ENCODE data around the gene TRIM7. TPM values are rescaled to one million over a fixed set of nuclear protein-coding genes. Genes with fewer than 3 reads are reported as not detected.

Gene TRIM7
- total RNA-seq, 1 experiment from 2014 or later = 28.1 TPM

GRCh38 chr5:181237729-181238385 lies 32.9 kb upstream of the TRIM7 start:
- Histone ChIP-seq H3K27me3 (ENCODE audit: low read length) (no peaks in the 10 kb centered on the region), H3K4me3 (ENCODE audit: low read length) (no peak overlapping the region), H3K4me1 (ENCODE audit: insufficient read depth, low read length) (peaks cover 14% of the 10 kb centered on the region), H2AFZ (ENCODE audit: low read length) (no peak overlapping the region), H3K27ac (ENCODE audit: low read length) (no peak overlapping the region), H3K9ac (ENCODE audit: low read length) (no peak overlapping the region), H3F3A (ENCODE audit: low read length, unreplicated experiment) (peaks cover 25% of the 10 kb centered on the region), H3K79me2 (ENCODE audit: low read length) (peaks cover 41% of the 10 kb centered on the region), H4K20me1 (ENCODE audit: low read length) (peaks cover 65% of the 10 kb centered on the region), H3K36me3 (ENCODE audit: low read depth, low read length) (peaks cover 72% of the 10 kb centered on the region), H3K9me2 (replicated peaks; ENCODE audit: low read length) (no peaks in the 10 kb centered on the region), H3K9me3 (ENCODE audit: low read length) (no peaks in the 10 kb centered on the region), H3K4me2 (ENCODE audit: low read length) (no peak overlapping the region)
- intact Hi-C loops (cut with micrococcal nuclease) = no loop called here
- TF ChIP-seq EZH2phosphoT487 (IDR thresholded peaks at IDR 0.05; ENCODE audit: borderline replicate concordance, low read length) (no peak), CTCF (conservative IDR thresholded peaks at IDR 0.05; ENCODE audit: low read depth, low read length) (no peak), EZH2 (IDR thresholded peaks at IDR 0.05; ENCODE audit: low read length, unreplicated experiment) (no peak)
- ATAC-seq = no peak
- CTCF ChIA-PET = no interaction called here
- POLR2A ChIA-PET (ENCODE audit: unreplicated experiment) = interaction anchor here (0.6 kb wide), 1 partner anchor 23 kb away, joined by 3 read pairs; no protein-coding TSS in a partner anchor
- BruUV-seq (replicated peaks) = no TSS peak
- DNase-seq = no peak

DNA sequence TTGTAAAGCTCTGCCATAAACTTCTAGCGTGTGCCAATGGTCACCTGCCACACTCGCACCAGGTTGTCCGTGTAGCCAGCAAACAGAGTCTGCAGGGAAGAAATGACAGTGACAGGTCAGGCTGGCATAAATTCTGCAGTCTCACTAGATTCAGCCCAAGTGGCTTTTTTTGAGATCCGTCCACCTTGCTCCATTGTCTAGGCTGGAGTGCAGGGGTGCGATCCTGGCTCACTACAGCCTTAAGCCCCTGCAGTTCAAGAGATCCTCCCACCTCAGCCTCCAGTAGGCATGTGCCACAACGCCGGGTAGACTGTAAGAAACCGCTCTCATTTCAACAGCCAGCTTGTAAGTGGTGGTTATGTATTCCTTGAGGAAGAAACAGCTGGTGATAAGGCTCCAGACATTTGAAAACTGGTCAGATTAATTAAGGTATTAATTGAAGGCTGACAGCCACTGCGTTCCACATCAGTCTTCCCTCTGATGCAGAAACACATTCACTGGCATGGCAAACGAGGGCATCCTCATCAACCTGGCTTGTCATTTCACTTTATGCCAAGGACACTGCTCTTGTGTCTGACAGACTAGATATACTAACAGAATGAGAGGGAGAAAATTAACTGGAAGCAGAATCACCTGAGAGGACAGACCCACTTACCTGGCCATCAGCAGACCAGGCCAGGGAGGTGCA lies 32.1 kb upstream of the TRIM7 start:
- H3K4me3 ChIP-seq (ENCODE audit: low read length) = no peak overlapping the region
- peaks cover 13% of the 10 kb centered on the region for H3K4me1 ChIP-seq (ENCODE audit: insufficient read depth, low read length)
- no peak overlapping the region for H3K27ac ChIP-seq (ENCODE audit: low read length)
- no peak for TF ChIP-seq EZH2phosphoT487 (IDR thresholded peaks at IDR 0.05; ENCODE audit: borderline replicate concordance, low read length)
- TF ChIP-seq CTCF (conservative IDR thresholded peaks at IDR 0.05; ENCODE audit: low read depth, low read length) = no peak
- no peak for TF ChIP-seq EZH2 (IDR thresholded peaks at IDR 0.05; ENCODE audit: low read length, unreplicated experiment)
- peaks cover 24% of the 10 kb centered on the region for H3F3A ChIP-seq (ENCODE audit: low read length, unreplicated experiment)
- intact Hi-C loops (cut with micrococcal nuclease) = no loop called here
- ChIA-PET POLR2A (ENCODE audit: unreplicated experiment) (no interaction called here), CTCF (no interaction called here)
- H2AFZ ChIP-seq (ENCODE audit: low read length) = no peak overlapping the region
- no peak for DNase-seq
- no peak overlapping the region for H3K9ac ChIP-seq (ENCODE audit: low read length)
- H3K79me2 ChIP-seq (ENCODE audit: low read length) = peaks cover 34% of the 10 kb centered on the region
- H4K20me1 ChIP-seq (ENCODE audit: low read length) = peaks cover 57% of the 10 kb centered on the region
- H3K4me2 ChIP-seq (ENCODE audit: low read length) = no peak overlapping the region
- H3K9me3 ChIP-seq (ENCODE audit: low read length) = no peaks in the 10 kb centered on the region
- H3K27me3 ChIP-seq (ENCODE audit: low read length) = no peaks in the 10 kb centered on the region
- H3K9me2 ChIP-seq (replicated peaks; ENCODE audit: low read length) = no peaks in the 10 kb centered on the region
- H3K36me3 ChIP-seq (ENCODE audit: low read depth, low read length) = peaks cover 65% of the 10 kb centered on the region
- no TSS peak for BruUV-seq (replicated peaks)
- ATAC-seq = no peak

DNA sequence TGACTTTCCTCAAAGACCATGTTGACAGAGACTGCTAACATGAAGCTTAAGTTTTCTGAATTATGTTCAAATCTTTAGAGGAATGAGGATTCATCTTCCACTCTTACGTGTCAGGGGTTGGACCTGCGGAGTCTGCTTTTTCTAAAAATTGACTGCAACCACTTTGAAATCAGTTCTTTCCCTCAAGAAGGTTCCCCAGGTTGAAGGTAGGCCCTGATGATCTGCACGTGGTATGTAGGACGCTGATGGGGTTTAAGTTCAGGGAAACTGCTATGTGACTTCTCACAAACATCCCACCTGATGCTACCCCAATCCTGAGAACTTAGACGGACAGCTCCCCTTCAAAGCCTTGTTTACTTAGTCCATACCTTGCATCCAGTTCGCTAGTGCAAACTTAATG lies 31.5 kb upstream of the TRIM7 start:
- POLR2A ChIA-PET (ENCODE audit: unreplicated experiment) = no interaction called here
- H3F3A ChIP-seq (ENCODE audit: low read length, unreplicated experiment) = peaks cover 20% of the 10 kb centered on the region
- no peak overlapping the region for H3K27ac ChIP-seq (ENCODE audit: low read length)
- CTCF ChIA-PET = no interaction called here
- no peaks in the 10 kb centered on the region for H3K9me2 ChIP-seq (replicated peaks; ENCODE audit: low read length)
- peaks cover 7% of the 10 kb centered on the region for H3K4me1 ChIP-seq (ENCODE audit: insufficient read depth, low read length)
- H3K27me3 ChIP-seq (ENCODE audit: low read length) = no peaks in the 10 kb centered on the region
- H3K36me3 ChIP-seq (ENCODE audit: low read depth, low read length) = peaks cover 58% of the 10 kb centered on the region
- intact Hi-C loops (cut with micrococcal nuclease) = no loop called here
- H2AFZ ChIP-seq (ENCODE audit: low read length) = no peak overlapping the region
- peaks cover 51% of the 10 kb centered on the region for H4K20me1 ChIP-seq (ENCODE audit: low read length)
- ATAC-seq (no peak), DNase-seq (no peak)
- no peak for TF ChIP-seq CTCF (conservative IDR thresholded peaks at IDR 0.05; ENCODE audit: low read depth, low read length)
- TF ChIP-seq EZH2phosphoT487 (IDR thresholded peaks at IDR 0.05; ENCODE audit: borderline replicate concordance, low read length) = no peak
- TF ChIP-seq EZH2 (IDR thresholded peaks at IDR 0.05; ENCODE audit: low read length, unreplicated experiment) = no peak
- no peak overlapping the region for H3K9ac ChIP-seq (ENCODE audit: low read length)
- H3K4me3 ChIP-seq (ENCODE audit: low read length) = no peak overlapping the region
- peaks cover 28% of the 10 kb centered on the region for H3K79me2 ChIP-seq (ENCODE audit: low read length)
- H3K9me3 ChIP-seq (ENCODE audit: low read length) = no peaks in the 10 kb centered on the region
- H3K4me2 ChIP-seq (ENCODE audit: low read length) = no peak overlapping the region
- BruUV-seq (replicated peaks) = no TSS peak
